GM18507 (cell line): ENCODE measurements around the gene ELMO1.

Source experiments
- DNase-seq: peaks from one replicate; pipeline ENCODE4 v3.0.0; 2011; ENCODE audit warnings: low read depth; ENCODE audit not compliant: insufficient read length; ENCODE audit errors: extremely low spot score
- FAIRE-seq: peaks from 2 replicates; lab custom pipeline; 2011; peaks lifted over from hg19 to GRCh38; lab: Jason Lieb, UNC

ELMO1 gene

GRCh38 chr7:37332243-37333016 is 116.2 kb downstream of the ELMO1 start:
- FAIRE-seq (no peak), DNase-seq (no peak)

DNA sequence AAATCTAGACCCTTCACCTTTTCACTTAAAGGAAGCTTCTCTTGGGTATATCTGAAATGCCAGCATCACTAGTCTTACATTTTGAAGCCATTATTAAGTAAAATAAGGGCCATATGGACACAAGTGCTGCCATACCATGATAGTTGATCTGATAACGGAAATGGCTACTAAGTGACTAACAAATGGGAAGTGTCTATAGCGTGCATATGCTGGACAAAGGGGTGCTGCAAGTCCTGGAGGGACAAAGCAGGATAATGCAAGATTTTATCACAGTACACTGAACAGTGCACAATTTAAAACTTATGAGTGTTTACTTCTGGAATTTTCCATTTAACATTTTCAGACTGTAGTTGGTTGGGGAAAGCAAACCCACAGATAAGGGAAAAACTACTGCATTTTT is 117.9 kb downstream of the ELMO1 start:
- no peak for DNase-seq
- FAIRE-seq, result no peak

DNA sequence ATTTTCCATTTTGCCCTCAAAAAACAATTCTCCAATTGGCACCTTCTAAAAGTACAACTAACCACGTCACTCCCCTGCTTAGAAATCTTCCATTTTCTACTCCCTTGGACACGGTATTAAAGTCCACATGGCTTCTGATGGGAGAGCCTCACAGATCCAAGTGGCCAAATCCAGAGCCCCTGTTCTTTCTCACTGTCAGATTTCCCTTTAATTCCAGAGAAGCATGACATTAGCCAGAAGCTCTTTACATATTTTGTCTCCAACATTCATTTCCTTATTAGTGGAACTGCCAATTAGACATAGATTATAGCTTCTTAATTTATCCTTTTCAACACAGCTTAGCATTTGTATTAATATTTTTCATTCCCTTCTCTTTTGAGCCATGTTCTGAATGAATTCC is 118.7 kb downstream of the ELMO1 start:
- FAIRE-seq, result no peak
- DNase-seq, result no peak

GRCh38 chr7:37327288-37327687 is 121.4 kb downstream of the ELMO1 start:
- DNase-seq (no peak), FAIRE-seq (peak; percentile 24)

DNA sequence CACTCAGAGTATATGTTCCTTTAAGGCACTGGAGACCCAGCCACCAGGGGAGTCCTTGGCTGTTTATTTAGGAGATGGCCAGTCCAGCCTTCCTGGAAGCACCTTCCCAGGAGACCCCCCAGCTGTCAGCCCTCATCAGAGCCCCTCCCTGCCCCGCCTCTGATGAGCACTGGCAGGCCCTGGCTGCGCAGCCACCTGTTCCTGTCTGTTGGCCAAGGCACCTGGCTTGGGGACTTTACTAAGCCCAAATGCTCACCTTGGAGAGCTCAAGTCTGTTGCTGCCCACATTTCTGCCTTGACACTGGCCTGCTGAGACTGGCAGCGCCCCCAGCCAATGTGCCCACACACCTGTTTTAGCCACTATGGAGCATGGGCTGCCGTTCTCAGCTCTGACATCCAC is 124.7 kb downstream of the ELMO1 start:
- FAIRE-seq, result no peak
- no peak for DNase-seq

- FAIRE-seq, result no peak
- DNase-seq, result no peak
Observed at GRCh38 chr7:37322831-37323230, 125.8 kb downstream of the ELMO1 start.

- no peak for DNase-seq
- no peak for FAIRE-seq
Observed at GRCh38 chr7:37320848-37321468, 127.7 kb downstream of the ELMO1 start.

DNA sequence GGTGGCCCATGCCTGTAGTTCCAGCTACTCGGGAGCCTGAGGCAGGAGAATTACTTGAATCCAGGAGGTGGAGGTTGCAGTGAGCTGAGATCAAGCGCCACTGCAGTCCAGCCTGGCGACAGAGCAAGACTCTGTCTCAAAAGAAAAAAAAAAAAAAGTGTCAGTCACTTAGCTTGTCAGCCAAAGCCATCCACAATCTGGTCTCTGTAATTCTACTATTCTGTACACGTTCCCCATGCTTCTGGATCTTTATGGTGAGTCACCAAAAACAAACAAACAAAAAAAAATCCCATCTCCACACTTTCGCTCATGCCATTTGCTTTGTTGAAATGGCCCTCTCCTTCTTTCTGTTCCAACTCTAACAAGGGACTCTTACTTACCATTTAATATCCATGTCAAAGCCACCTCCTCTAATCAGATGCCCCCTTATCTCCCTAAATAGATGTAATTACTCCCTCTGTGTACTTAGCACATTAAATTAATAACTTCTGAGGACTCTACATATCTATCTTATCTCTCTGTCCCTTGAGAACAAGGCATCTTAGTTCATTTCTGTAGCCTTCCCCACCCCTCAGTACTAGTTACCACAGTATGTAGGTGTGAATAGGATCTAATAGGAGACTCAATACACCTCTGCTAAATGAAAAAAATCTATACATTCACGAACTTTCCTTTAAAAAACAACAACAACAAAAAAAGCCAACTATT is 128.4 kb downstream of the ELMO1 start:
- DNase-seq (no peak), FAIRE-seq (no peak)

DNA sequence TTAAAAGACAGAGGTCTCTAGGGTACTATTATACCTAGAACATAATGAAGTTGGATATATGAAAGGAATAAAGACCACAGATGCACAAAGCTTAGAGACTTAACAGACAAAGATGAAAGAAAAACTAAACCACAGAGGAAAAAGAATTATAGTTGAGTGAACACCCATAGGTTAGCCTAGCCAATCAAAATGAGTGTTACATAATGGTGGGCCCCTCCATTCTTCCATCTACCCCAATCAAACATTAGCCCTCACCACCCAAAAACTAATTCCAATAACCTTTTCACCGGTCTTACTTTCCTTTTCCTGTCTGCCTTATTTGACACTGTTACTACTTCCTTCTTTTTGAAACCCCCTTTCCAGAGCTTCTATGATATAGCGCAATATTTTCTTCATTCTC is 130.1 kb downstream of the ELMO1 start:
- no peak for DNase-seq
- peak; percentile 74 for FAIRE-seq

DNA sequence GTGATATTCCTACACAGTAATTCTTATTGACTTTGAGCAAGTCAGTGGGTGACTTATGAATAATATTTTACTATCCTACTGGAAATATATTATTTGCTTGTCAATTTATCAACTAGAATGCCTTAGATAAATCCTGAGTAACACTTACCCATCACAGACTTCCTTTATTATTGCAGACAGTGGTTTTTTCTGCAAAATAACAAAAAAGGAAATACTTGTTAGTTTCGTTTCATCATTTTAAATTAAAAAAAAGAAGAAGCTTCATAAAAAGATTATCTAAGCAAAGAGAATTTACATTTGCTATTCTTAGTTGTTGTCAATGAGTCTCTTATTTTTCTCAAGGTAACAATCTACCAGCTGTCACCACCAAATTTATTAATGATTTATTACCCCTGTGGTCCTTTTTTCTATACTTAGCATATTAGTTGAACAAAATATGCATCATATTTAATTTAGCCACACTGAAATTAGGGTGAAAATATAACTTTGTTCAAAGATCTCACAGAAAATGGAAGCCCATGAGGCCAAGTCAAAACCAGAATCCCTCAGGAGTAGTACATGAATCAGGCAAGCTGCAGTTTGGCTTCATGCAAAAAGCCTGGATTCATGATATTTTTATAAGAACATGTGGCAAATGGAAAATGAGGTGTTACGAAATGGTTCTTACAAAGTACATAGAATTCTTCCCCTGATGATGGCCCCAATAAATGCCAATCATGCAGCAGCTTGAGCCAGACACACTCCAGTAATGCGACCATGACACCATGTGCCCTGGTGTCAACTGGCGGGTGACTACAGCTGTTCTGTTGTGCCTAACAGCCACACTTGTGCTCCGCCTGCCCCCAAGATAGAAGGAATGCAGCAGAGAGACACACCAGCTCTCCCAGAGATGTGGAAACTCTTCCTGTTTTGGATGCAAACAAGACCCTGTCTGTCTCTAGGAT is 132.6 kb downstream of the ELMO1 start:
- no peak for DNase-seq
- peak; percentile 26 for FAIRE-seq

- no peak for FAIRE-seq
- no peak for DNase-seq
Observed at GRCh38 chr7:37312608-37313007, 136.1 kb downstream of the ELMO1 start.

DNA sequence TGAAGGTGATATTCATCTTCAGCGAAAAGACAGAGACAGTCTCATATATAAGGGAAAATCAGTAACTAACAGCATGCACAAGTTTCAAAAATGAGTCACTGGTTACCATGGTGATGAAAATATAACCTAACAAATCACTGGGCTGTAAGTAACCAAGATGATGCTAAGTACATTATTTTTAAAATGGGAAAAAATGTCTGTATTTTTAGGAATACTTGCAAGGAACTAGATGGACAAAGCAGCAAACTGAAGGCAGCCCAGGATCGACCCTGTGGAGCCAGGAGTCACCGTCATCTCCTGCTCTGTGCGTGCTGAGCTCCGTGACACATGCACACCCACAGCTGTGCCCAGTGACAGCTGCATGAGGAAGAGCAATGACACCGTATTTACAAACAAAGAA is 137.3 kb downstream of the ELMO1 start:
- DNase-seq (no peak), FAIRE-seq (no peak)

DNA sequence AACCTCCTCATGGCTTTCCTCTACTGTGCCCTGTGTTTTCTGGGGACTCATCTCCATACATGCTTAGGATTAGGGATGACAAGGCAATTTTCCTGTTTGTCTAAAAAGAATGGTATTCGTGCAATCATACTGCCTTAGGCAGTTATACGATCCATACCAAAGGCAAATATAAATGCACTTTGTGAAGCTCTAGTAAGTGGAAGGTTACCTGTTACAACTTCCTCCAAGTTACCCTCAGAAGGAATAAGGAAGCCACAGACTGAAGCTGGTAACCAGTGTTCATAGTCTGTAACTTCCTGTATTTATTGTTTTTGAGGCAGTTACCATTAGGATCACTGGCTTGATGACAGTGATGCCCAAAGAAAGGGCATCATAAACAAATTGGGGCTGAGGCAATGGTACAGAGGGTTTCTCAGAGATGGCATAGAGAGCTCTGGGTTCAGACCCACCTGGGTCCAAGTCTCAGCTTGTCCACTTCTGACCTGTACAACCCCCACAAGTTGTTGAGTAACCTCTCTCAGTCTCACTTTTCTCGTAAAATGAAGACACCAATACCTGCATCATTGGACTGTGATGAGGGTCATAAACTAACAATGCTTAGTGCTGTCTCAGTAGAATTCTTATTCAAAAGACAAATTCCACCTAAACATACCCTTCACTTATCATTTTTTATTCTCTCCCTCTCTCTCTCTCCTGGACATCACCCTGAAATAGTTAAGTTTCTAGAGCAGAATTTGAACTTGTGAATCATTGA is 138.2 kb downstream of the ELMO1 start:
- peak; percentile 55 for FAIRE-seq

GRCh38 chr7:37309493-37309892 is 139.2 kb downstream of the ELMO1 start:
- FAIRE-seq, result no peak
- no peak for DNase-seq

More for the DNA sequence above, 138.2 kb downstream of the ELMO1 start:
- no peak for DNase-seq

GRCh38 chr7:37304921-37305320 is 143.7 kb downstream of the ELMO1 start:
- FAIRE-seq, result no peak
- DNase-seq, result no peak

GRCh38 chr7:37297546-37297945 is 151.1 kb downstream of the ELMO1 start:
- FAIRE-seq, result no peak
- no peak for DNase-seq

DNA sequence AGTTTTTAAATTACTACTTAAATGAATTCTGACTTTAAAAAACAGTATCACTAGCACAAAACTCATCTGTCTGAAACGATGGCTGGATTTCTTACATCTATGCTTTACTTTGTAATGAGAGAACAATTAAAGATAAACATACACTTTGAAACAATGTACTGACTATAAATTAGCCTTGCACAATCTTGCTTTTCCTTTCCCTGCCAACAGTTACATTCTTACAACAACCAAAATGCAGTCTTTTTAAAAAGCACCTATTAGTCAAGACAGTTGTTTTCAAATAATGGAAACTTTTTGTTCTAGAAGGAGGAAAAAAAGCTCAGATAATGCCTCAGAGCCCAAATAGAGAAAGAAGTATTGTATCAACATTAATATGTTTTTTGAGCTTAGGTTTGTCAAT is 153.3 kb downstream of the ELMO1 start:
- FAIRE-seq, result no peak
- DNase-seq, result no peak

DNA sequence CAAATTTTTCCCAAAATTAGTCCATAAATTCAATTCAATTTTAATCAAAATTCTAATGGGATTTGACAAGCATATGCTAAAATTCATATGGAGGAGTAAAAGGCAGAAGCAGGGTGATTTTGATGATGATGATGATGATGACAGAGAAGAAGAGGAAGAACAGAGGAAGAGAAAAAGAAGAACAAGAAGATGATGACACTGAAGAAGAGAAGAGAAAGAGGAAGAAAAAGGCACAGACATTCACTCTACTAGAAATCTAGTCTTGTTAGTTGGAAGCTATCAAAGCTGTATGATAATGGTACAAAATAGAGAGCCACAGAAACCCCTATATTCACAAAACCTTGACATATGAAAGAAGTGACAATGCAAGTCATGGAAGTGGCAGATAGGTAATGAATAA is 157.9 kb downstream of the ELMO1 start:
- DNase-seq (no peak), FAIRE-seq (no peak)

- FAIRE-seq, result no peak
- no peak for DNase-seq
Observed at GRCh38 chr7:37289781-37290180, 158.9 kb downstream of the ELMO1 start.
